ENCODE data around the gene SLC18B1.
"Not testable (repeated sequence)": the region's sequence is repeated elsewhere in the genome, so short reads cannot be mapped to it uniquely, and the experiment has no call there.

The SLC18B1 gene

GRCh38 chr6:132788658-132789395 is 9.6 kb downstream of the SLC18B1 start:
- ChIA-PET POLR2A (ENCODE audit: low non-redundant PET) (no interaction called here), CTCF (interaction anchor here (0.6 to 1.0 kb wide), 2 partner anchors 9 to 1163 kb away, joined by 3 to 5 read pairs; partner anchors contain the start of gene SLC18B1)
- no peak for TF ChIP-seq CTCF (conservative IDR thresholded peaks at IDR 0.05; ENCODE audit: low read depth)
- DNase-seq (ENCODE audit: low spot score), result no peak
- no peak overlapping the region for H3K27ac ChIP-seq

GRCh38 chr6:132785936-132786335 is 12.5 kb downstream of the SLC18B1 start:
- no peak for DNase-seq (ENCODE audit: low spot score)
- POLR2A ChIA-PET (ENCODE audit: low non-redundant PET), result no interaction called here
- H3K27ac ChIP-seq, result no peak overlapping the region
- TF ChIP-seq CTCF (conservative IDR thresholded peaks at IDR 0.05; ENCODE audit: low read depth), result no peak
- CTCF ChIA-PET, result no interaction called here

GRCh38 chr6:132780770-132781371 is 17.6 kb downstream of the SLC18B1 start:
- ChIA-PET CTCF (interaction anchor here (1.4 kb wide), 1 partner anchor 17 kb away, joined by 4 read pairs; no protein-coding TSS in a partner anchor), POLR2A (ENCODE audit: low non-redundant PET) (no interaction called here)
- no peak for TF ChIP-seq CTCF (conservative IDR thresholded peaks at IDR 0.05; ENCODE audit: low read depth)
- H3K27ac ChIP-seq, result no peak overlapping the region
- peak; percentile 16 for DNase-seq (ENCODE audit: low spot score)

GRCh38 chr6:132777881-132778280 is 20.6 kb downstream of the SLC18B1 start:
- H3K27ac ChIP-seq; CTCF ChIA-PET; DNase-seq (ENCODE audit: low spot score); POLR2A ChIA-PET (ENCODE audit: low non-redundant PET): not testable (repeated sequence)

- POLR2A ChIA-PET (ENCODE audit: low non-redundant PET), result no interaction called here
- TF ChIP-seq CTCF (conservative IDR thresholded peaks at IDR 0.05; ENCODE audit: low read depth), result no peak
- H3K27ac ChIP-seq, result no peak overlapping the region
- CTCF ChIA-PET, result interaction anchor here (1.0 kb wide), 1 partner anchor 238 kb away, joined by 4 read pairs; no protein-coding TSS in a partner anchor
- no peak for DNase-seq (ENCODE audit: low spot score)
Measured at GRCh38 chr6:132768051-132768517, 30.4 kb downstream of the SLC18B1 start.

GRCh38 chr6:132765560-132765959 is 32.9 kb downstream of the SLC18B1 start:
- DNase-seq (ENCODE audit: low spot score), result no peak
- H3K27ac ChIP-seq, result no peak overlapping the region
- POLR2A ChIA-PET (ENCODE audit: low non-redundant PET), result no interaction called here
- CTCF ChIA-PET, result interaction anchor here (0.6 to 1.3 kb wide), 5 partner anchors 10 to 485 kb away, joined by 3 to 5 read pairs (median 3); no protein-coding TSS in a partner anchor
- TF ChIP-seq CTCF (conservative IDR thresholded peaks at IDR 0.05; ENCODE audit: low read depth), result no peak

GRCh38 chr6:132764370-132764769 is 34.1 kb downstream of the SLC18B1 start:
- POLR2A ChIA-PET (ENCODE audit: low non-redundant PET), result no interaction called here
- DNase-seq (ENCODE audit: low spot score), result peak; percentile 73
- no peak overlapping the region for H3K27ac ChIP-seq
- no peak for TF ChIP-seq CTCF (conservative IDR thresholded peaks at IDR 0.05; ENCODE audit: low read depth)
- CTCF ChIA-PET, result interaction anchor here (0.6 to 1.2 kb wide), 2 partner anchors 16 to 484 kb away, joined by 3 to 4 read pairs; no protein-coding TSS in a partner anchor

All from RWPE1 (cell line).